OCI-LY1 (cell line): ENCODE measurements around the gene ATG7.

Experiments
- CTCF ChIP-seq: fragments of 200-600 bp; sonication (generic), shearing (Covaris generic); IDR thresholded peaks from 2 replicates; pipeline ENCODE4 v1.5.1; 2017; ENCODE audit warnings: mild to moderate bottlenecking, antibody characterized with exemption, low read length, moderate library complexity, mixed read lengths
- EZH2 ChIP-seq: fragments of 200-600 bp; sonication (generic), shearing (Covaris generic); IDR thresholded peaks from 2 replicates; pipeline ENCODE4 v1.8.0; 2017; ENCODE audit warnings: borderline replicate concordance, mixed run types, mild to moderate bottlenecking, antibody characterized with exemption, low read length, moderate library complexity, mixed read lengths

GRCh38 chr3:11539677-11540076 is 267.5 kb downstream of the ATG7 start:
- TF ChIP-seq CTCF (no peak), EZH2 (no peak)
